GM12891 (cell line): ENCODE data around the gene ARFGEF3.

ENCODE experiments used
- POLR2A ChIP-seq: IDR thresholded peaks from 2 replicates; pipeline ENCODE4 v1.6.1; 2011; ENCODE audit warnings: low read depth, low read length, control low read depth
- POLR2AphosphoS5 ChIP-seq: IDR thresholded peaks from 2 replicates; pipeline ENCODE4 v1.6.1; 2011; ENCODE audit warnings: low read depth, low read length, control low read depth
- POU2F2 ChIP-seq: IDR thresholded peaks from 2 replicates; pipeline ENCODE4 v1.6.1; 2011; ENCODE audit warnings: low read depth, mild to moderate bottlenecking, control low read depth, low read length, moderate library complexity
- SPI1 ChIP-seq: IDR thresholded peaks from 2 replicates; pipeline ENCODE4 v1.6.1; 2011; ENCODE audit warnings: low read depth, low read length, control low read depth
- TAF1 ChIP-seq: IDR thresholded peaks from 2 replicates; pipeline ENCODE4 v1.6.1; 2011; ENCODE audit warnings: low read depth, low read length, control low read depth

DNA sequence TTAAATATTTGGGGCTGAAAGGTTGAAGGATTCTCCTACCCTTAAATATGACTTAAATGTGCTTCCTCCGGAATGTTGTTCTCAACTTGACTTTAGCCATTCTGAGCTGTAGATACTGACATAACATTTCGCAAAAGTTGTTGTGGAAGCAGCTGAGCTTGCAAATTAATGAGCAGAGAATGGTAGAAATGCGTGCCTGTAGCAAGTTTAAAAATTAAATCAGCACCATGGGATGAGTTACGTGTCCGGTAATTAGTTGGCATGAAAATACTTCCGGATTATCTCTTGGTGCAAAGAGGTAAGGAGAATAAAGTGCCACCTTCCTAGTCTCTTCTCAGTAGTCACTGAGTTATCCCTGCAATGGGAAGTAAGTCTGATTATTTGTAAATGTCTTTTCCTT, 80.2 kb downstream of the ARFGEF3 start:
- TF ChIP-seq POLR2AphosphoS5 = no peak
- no peak for TF ChIP-seq TAF1
- TF ChIP-seq POLR2A = no peak
- TF ChIP-seq SPI1 = no peak
- TF ChIP-seq POU2F2 = no peak
